MV-4-11 (cell line): ENCODE data around the gene REXO1.
"Not testable (repeated sequence)": the region's sequence is repeated elsewhere in the genome, so short reads cannot be mapped to it uniquely, and the experiment has no call there.

Source experiments
- DNase-seq: peaks from one replicate; lab custom pipeline; 2025; lab: John Stamatoyannopoulos, UW

The REXO1 gene

DNA sequence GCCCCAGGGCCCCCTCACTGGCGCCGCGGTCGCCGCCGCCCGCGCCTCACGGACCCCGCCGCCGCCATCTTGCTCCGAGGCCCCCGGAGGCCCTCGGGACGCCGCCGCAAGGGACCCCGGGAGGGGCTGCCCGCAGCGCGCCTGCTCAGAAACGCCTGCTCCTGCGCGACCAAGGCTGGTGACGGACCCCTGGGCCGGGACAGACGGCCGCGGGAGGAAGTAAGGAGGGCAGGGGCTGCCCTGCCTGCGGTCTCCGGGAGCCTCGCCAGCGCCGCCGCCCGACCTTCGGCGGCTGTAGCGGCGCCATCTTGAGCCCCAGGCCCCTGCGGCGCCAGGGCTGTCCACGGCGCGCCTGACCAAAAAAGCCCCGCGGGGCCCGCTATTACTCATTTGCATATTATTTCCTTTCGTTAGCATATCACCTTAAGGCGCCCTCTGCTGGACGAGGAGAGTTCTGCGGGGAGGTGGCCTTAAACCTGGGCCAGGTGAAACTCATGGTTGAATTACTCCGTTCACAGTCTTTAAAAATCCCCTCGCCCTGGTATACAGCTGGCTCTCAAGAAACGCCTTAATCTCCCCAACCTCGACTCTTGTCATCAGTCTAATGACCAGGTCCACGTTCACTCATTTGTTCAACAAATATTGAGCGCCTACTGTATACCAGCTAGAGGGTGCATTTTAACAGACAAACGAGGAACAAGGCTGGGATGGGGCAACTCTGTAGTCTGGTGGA lies at the start of gene REXO1:
Gene REXO1, minus strand, starts transcription at position 85 of the 733 bp plus-strand sequence. CDS start 125 bp downstream, outside the sequence.
- DNase-seq = peak; percentile 94

GRCh38 chr19:1896508-1896907 lies 48.2 kb upstream of the REXO1 start:
- peak; percentile 63 for DNase-seq

GRCh38 chr19:1893791-1894190 lies 45.5 kb upstream of the REXO1 start:
- DNase-seq = peak; percentile 49

GRCh38 chr19:1889907-1890306 lies 41.6 kb upstream of the REXO1 start:
- DNase-seq = no peak

DNA sequence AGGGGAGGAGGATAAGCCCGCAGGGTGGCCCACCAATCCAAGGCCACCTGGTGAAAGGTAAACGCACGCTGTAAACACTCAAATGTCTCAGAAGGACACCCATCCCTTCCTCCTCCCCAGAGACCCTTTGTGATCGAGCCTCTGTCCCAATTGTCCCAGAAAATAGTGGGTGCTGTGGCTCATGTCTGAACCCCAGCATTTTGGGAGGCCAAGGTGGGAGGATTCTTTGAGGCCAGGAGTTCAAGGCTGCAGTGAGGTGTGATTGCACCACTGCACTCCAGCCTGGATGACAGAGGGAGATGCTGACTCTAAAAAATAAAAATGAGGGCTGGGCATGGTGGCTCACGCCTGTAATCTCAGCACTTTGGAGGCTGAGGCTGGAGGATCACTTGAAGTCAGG lies 40.1 kb upstream of the REXO1 start:
- no peak for DNase-seq

GRCh38 chr19:1886360-1886759 lies 38.1 kb upstream of the REXO1 start:
- DNase-seq = not testable (repeated sequence)

GRCh38 chr19:1885398-1886119 lies 37.3 kb upstream of the REXO1 start, which contains the start of gene ABHD17A:
ABHD17A (minus strand) TSS chr19:1885496; CDS start chr19:1881566, 3,930 bp downstream.
- DNase-seq = peak; percentile 97

DNA sequence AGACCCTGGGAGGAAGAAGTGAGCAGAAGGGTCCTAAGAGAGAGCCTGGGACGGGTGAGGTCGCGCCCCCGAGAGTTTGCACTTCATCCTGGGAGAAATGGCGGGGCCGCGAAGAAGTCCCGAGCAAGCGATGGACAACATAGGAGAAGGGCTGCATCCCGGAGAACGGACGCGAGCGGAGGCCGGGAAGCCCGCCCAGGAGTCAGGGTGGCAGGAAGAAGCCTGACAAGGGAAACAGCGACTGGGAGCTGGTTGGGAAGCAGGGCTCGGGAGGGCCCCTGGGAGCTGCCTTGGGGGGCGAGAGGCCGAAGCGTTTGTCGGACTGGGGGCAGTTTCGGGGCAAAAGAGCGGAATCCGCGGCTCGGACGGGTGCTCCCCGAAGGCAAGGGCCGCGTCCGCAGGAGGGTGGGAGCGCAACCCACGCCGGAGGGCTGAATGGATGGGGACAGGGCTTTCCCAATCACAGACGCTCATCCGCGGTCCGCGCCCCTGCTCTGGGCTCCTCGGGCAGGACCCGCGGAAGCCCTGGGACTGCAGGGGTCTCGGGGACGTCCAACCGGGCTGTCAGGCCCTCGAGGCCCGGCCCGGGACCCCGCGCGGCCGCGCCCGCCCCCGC lies 36.5 kb upstream of the REXO1 start:
- DNase-seq = no peak

GRCh38 chr19:1884291-1884718 lies 36.0 kb upstream of the REXO1 start:
- no peak for DNase-seq

GRCh38 chr19:1883784-1884183 lies 35.5 kb upstream of the REXO1 start:
- no peak for DNase-seq

DNA sequence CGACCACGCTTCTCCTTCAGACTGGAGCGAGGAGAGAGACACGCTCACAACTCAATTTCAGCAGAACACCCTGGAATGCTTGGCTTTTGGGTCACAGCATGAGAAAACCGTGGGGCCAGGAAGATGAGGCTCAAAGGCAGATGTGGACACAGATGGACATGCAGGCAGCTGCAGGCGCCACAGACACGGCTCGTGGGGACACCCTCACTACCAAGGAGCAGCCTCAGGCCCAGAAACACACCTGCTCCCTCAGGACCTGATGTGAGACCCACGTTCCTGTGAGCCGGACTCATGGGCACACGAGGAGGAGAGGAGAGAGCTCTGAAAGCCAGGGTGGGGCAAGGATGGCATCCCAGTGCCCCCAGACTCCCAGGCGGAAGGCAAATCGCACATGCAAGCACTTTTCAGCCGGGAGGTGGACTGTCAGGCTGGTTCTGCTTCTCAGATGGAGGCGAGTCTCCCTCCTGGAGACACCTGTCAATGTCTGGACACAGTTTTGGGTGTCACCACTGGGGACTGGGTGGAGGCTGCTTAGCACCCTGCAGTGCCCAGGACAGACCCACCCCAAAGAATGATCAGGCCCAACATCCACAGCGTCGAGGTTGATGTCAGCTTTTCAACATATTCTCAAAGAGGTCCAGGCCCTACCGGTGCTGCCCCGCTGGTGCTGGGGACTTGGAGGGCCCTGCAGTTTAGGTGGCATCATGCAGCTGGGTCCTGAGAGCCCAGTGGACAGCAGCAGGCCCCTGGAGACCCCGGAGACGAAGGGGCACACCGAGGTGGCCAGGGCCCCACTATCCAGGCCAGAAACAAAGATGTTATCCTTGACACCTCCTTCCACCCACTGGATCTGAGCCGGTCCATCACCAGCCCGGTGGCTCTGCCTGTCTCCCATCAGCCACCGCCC lies 34.8 kb upstream of the REXO1 start:
- no peak for DNase-seq

- peak; percentile 35 for DNase-seq
Measured at GRCh38 chr19:1882089-1882785, 34.0 kb upstream of the REXO1 start.

DNA sequence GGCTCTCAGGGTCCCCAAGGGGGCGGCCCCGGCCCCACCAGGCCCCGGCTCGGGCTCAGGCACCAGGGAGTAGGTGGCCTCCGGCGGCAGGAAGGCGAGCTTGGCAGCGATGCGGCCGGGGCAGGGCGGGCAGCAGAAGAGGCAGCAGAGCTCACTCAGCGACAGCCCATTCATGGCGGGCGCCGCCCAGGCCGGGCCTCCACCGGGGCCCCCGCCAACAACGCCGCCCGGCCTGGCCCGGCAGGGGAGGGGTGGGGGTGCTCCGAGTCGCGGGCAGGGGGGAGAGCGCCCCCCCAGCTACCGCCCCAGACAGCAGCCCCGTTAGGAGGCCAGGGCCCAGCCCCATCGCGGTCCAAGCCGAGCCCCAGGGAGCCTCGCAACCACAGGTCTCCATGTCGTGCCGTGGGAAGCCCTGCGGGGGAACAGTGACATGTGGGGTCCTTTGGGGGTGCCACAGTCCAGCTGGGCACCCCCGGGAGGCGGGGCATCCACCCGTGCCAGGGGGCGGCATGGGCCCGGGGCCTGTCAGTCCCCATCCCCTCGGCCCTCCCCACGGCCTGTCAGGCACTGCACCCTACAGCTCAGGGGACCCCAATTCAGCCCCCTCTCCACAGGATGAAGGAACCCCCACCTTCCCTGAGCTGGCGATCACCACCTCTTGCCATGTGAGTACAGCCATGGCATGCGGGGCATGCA lies 33.3 kb upstream of the REXO1 start:
- not testable (repeated sequence) for DNase-seq

DNA sequence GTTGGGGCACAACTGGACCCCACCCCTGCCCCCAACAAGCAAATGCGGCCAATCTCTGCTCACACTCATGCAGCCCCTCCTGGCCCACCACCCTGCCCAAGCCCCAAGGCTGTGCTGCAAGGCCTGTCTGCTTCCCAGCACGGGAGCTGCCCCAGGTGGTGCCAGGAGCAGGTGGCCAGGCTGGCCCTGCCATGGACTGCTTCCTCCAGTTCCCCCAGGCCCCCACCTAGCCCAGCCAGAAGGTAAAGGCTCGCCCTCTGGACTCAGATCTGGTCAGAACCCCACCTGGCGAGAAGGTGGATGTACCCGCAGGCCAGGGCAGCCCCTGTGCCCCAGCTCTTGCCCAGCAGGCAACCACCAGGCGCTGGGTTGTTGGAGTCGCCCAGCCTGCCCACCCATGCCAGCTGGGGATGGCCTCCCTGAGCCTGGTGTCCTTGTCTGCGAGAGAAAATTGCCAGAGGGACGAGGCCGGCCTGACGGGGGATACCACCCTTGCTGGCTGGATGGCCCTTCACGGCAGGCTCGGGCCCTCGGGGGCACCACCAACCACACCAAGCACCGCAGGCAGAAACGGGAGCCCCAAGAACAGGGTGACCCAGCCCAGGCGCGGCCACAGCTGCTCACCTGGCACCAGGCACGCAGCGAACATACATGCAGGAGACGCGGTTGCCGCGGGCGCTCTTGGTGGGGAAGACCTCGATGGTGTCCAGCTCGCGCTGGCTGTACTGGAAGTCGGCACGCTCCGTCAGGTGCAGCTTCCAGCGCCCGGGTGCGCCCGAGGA lies 32.5 kb upstream of the REXO1 start:
- no peak for DNase-seq

- not testable (repeated sequence) for DNase-seq
Measured at GRCh38 chr19:1879982-1880381, 31.7 kb upstream of the REXO1 start.

- DNase-seq = not testable (repeated sequence)
Measured at GRCh38 chr19:1878583-1878982, 30.3 kb upstream of the REXO1 start.

GRCh38 chr19:1877280-1877660 lies 29.0 kb upstream of the REXO1 start:
- DNase-seq = not testable (repeated sequence)

DNA sequence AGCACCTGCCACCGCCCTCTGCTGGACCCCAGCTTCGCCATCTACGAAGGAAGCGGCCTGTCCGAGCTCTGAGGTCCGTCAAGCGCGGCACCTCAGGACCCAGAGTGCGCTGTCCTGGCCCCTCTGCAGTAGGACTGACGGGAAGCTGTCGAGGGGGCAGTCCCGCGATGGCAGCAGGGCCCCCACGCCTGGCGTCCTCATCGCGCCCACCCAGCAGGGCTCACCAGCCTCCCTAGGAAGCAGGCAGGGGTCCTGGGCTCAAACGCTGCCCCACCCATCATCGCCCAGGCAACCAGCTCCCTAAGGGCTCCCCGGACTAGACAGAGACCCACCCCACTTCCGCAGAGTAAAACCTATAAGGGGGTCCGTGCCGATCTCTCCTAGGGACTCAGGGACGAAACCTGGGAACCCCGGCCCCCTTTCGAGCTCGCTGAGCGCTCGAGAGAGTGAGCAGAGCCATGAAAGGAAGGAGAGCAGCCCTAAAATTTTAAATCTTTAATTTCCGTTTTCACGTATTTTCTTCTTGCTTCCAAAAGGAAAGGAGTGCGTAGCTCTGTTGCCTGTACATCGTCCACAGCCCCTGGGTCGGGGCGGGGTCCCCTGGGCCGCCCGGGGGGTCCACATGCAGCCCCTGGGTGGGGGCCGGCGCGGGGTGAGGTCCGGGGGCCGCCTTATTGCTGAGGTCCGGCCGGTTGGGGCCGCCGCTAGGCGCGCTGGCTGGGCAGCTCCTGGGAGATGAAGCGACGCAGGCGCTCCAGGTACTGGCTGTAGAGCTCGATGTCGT lies 28.4 kb upstream of the REXO1 start:
- not testable (repeated sequence) for DNase-seq
